Measurements from ENCODE around the gene PRDM16. TPM values are rescaled to one million over a fixed set of nuclear protein-coding genes. Genes with fewer than 3 reads are reported as not detected.

PRDM16 gene
- total RNA-seq, 1 donor from 2014 or later, result 17.7 TPM

DNA sequence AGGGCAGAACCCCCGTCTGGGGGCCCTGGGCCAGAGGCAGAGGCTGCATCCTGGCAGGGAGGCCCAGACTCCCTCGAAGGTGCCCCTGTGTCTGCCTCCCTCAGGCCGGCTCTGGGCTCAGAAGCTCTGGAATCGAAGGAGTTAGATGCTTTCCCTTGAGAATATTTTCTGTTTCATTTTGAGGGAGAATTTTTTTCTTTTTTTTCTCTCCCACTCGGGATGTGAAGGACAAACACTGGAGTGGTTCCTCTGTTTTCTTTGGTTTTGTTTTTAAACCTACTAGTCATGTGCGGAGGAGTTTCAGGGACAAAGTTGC is 44.7 kb downstream of the PRDM16 start:
- DNase-seq (no peak), ATAC-seq (no peak)
- intact Hi-C loops (cut with micrococcal nuclease), result no loop called here

DNA sequence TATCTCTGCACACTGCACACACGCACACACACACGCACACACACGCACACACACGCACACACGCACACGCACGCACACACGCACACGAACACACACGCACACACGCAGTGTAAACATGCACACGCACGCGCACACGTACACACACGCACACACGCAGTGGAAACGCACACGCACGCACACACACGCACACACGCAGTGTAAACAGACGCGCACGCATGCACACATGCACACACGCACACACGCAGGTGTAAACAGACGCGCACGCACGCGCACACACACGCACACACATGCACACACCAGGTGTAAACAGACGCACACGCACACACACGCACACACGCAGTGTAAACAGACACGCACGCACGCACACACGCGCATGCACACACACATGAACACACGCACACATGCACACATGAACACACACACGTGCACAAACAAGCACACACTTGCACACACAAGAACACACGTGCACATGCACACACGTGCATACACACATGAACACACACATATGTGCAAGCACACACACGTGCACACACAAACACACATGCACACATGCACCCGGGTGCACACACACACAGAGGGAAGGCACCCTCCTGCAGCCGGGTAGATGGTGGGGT is 45.2 kb downstream of the PRDM16 start:
- intact Hi-C loops (cut with micrococcal nuclease), result no loop called here

DNA sequence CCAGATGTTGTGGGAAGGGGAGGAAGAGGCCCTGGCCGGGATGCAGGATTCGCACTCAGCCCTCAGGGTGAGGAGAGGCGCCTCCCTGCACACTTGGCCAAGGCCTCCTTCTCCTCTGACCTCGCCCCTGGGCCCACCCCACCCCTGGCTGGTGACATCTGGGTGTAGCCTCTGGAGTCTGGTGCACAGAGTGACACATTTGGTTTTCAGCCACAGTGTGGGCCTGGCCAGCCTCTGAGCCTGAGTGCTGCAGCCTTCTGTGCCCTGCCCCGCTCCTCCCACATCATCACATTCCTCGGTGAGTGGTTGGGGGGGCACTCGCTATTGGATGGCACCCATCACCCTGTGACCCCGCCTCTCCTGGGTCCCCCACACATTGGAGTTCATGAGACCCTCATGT is 45.8 kb downstream of the PRDM16 start:
- DNase-seq, result no peak
- ATAC-seq, result peak; percentile 31
- intact Hi-C loops (cut with micrococcal nuclease), result no loop called here

More for the DNA sequence above, 45.2 kb downstream of the PRDM16 start:
- ATAC-seq (no peak), DNase-seq (no peak)

DNA sequence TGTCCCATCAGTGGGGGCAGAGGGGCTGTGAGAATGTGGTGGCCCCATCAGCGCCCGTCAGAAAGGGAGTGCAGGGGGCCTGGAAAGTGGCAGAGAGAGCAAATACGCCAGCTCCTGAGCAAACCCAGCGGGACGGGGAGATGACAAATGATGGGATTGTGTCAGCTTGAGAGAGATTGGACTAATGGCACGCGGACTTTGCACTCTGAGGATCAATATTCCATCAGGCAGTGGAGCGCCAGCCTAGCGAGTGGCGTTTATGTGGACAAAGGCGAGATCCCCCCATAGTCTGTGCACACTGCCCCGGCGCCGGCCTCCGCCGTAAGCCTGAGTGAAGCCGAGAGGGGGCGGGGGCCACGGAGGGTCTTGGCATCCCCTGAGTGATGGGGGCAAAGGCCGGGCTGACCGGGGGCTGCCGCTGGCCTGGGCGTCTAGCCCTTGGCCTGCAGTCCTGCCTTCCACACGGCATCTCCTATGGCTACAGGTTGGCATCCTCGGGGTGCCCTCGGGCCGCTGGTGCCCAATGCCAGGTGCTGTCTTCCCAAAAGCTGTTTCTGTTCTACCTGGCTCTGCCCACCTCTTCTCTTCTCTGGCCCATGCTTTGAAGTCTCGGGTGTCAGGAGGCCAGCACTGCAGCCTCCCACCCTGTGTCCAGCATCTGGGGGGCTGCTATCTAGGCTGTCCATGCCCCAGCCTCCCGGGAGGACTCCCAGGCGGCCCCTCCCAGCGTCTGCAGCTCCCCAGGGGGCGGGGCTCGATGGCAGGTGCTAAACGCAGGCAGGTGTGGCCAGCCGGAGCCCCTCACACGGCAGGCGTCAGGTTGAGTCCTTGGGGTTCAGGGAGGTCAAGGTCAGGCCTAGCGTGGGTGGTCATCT is 46.5 kb downstream of the PRDM16 start:
- ATAC-seq (no peak), DNase-seq (no peak)
- intact Hi-C loops (cut with micrococcal nuclease), result no loop called here

DNA sequence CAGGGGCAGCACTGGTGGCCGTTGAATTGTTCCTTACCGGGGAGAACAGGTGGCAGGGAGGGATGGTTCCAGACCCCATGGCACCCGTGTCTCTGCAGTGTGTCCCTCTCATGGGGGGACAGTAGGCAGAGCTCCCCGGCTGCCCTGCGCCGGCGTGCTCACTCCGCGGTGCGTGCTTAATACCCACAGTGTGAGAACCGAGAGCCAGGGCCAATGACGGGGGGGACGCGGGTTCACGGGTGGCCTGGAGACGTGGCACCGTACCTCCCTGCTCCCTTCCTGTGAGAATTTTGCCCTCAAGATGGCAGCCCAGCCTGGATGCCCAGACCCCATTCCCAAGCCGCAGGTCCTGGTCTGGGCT is 47.1 kb downstream of the PRDM16 start:
- no peak for DNase-seq
- intact Hi-C loops (cut with micrococcal nuclease), result no loop called here
- ATAC-seq, result no peak

DNA sequence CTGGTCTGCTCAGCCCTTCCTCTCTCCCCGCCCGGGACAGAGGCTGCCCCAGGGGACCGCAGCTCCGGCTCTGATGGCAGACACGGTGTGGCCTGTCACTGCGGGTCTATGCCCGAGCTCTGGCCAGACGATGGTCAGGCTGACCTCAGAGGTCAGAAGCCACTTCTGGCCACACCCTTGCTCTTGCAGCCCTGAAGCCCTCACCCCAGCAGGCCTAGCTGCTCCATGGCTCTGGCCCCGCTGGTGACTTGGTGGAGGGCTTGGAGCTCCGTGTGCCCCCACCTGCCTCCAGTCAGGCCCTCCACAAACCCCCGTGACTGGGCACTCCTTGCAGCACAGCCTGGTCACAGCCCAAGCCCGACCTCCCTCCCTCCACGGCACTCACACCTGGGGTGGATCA is 47.6 kb downstream of the PRDM16 start:
- no peak for DNase-seq
- no peak for ATAC-seq
- intact Hi-C loops (cut with micrococcal nuclease), result no loop called here

DNA sequence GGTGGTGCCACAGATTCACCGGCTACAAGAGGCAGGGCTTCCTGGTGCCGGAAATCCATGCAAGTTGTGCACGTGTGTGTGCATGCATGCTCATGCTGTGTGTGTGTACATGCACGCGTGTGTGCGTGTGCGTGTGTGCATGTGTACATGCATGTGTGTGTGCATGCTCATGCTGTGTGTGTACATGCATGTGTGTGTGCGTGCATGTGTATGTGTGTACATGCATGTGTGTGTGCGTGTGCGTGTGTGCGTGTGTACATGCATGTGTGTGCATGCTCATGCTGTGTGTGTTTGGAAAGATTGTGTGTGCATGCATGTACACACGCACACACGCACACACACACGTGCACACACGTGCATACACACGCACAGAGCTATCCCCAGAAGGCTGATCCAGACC is 48.9 kb downstream of the PRDM16 start:
- DNase-seq, result no peak
- ATAC-seq, result no peak
- intact Hi-C loops (cut with micrococcal nuclease), result no loop called here

DNA sequence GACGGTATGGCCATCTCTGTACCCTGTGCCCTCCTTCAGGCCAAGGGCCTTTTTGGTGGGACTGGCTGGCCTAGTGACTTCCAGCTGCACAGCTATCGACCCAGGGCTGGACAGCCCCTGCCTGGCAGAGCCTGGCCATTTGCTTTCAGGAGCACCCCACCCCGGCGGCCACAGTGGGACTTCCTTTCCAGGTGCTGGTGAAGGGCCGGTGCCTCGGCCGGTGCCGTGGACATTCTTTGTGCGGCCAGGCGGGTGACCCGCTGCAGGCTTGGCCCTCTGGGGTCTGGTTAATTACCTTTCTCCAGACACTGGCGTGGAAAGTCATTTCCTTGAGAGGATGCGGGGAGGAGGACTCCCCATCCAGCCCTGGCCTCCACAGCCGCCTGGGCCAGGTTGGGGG is 50.1 kb downstream of the PRDM16 start:
- intact Hi-C loops (cut with micrococcal nuclease), result no loop called here
- DNase-seq (no peak), ATAC-seq (no peak)

DNA sequence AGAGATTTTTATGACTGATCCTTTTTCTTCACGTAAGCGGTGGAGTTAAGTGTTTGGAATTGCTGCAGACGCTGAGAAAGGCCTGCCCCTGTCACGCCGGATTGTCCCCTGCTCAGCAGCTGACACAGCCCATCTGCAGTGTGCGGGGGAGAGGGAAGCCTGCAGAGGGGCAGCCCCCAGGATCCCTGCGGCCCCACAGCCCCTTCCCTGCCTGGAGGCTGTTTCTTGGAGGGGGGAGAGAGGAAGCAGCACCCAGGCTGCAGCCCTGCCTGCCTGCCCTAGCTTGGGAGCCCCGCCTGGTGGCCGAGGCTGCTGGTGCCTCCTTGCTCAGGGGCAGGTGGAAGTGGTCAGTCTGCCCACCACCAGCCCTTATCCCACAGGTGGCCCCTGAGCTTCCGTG is 50.7 kb downstream of the PRDM16 start:
- ATAC-seq (no peak), DNase-seq (no peak)
- intact Hi-C loops (cut with micrococcal nuclease), result no loop called here

DNA sequence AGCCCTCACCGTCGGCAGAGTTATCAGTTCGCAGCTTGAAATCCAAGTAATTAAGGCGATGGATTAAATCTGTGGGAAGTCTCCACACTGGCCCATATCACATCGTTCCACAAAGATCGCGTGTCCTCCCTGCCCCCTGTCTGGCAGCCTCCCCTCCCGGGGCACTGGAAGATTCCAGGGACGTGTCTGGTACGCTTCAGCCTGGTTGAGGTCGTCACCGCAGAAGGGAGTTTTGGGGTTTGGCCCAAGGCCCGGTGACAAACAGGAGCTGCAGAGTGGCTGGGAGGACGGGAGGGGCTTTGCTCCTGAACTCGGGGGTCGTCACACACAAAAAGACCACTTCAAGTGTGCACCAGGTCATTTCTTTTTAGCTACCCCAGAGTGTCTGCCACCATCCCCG is 51.1 kb downstream of the PRDM16 start:
- DNase-seq, result peak; percentile 53
- peak; percentile 61 for ATAC-seq
- intact Hi-C loops (cut with micrococcal nuclease), result no loop called here

DNA sequence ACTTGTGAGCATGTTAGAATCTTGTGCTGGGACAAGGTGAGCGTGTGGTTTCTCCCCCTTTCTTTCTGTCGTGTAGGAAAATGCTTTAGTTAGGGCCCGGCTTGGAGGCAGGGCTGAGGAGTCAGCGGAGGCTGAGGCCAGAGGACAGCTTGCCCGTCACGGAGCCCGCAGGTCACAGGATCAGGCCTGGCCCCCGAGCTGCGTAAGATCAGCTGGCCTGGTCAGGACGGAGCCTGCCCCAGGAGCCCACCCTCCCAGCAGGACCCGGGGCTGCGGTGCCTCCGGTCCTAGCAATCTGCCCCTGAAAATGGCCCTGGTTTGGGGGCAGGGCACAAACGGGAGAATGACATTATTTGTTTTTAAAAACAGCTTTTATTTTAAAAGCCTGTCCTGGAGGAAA is 52.0 kb downstream of the PRDM16 start:
- ATAC-seq (no peak), DNase-seq (no peak)
- intact Hi-C loops (cut with micrococcal nuclease), result no loop called here

DNA sequence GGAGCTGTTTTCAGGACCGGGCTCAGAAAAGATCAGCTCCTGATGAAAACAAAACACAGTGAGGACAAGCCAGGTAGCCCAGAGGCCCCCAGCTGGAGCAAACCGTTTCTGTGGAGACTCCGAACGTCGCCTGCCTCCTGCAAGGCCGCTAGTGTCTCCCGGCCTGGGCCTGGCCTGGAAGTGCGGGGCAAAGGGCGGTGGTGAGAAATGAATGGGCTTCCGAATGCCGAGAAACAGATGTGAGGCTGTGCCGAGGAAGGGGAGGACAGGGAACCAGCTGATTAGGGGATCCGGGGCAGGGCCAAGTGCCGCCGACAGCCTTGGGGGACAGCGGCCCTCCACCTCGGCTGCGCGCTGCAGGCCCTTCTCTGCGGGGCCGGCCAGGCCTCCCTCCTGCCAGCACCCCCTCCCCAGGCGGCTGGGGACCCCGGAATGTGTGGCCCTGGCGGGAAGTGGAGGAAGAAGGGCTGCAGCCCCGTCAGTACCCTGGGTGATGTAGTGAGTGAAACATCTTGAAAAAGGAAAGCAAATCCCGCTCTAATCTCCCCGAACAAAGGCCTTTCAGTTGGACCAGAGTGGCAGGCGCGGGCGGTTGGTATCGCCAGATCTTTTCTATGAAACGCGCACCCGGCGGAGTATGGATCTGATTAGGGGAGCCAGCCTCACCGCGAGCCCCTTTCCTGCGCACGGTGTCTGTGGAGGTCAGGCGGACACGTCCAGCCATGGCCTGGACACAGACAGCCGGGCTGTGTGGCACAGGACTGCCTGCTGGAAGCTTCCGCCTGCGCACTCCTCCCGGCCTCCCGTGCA is 52.6 kb downstream of the PRDM16 start:
- ATAC-seq (no peak), DNase-seq (no peak)
- intact Hi-C loops (cut with micrococcal nuclease), result no loop called here

DNA sequence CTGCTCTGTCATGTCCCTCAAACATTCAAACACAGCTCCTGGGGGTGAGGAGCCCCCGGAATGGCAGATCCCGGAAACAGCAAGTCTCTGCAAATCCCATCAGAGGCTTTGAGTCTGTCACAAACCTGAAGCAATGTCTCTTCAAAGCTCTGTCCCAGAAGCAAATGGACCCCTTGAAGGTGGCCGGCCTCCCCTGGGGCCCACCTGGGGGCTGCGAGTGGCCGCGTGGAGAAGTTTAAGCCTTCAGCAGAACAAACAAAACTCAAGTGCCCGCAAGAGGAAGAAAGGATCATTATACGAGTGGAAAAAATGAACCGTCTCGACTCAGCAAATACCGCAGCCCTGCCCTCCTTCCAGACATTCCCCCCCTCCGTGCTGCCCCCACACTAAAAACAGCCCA is 53.3 kb downstream of the PRDM16 start:
- intact Hi-C loops (cut with micrococcal nuclease), result no loop called here
- no peak for DNase-seq
- ATAC-seq, result no peak

DNA sequence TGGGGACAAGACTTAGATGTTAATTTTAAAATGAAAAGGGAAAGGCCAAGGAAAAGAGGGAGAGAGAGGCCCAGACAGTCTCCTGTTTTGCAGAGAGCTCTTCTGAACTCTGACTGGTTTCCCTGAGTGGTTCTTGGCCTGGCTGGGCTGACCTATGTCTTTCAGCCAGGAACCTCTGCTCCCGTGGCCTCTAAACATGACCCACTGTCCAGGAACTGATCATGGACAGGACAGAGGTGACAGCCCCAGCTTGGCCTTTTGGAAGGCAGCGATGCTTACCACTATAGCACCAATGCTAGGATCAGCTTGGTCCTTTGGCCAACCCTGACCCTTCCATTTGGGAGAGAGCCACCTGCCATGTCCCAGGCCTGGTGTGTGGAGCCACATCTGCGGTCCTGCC is 55.2 kb downstream of the PRDM16 start:
- no peak for ATAC-seq
- intact Hi-C loops (cut with micrococcal nuclease), result no loop called here
- DNase-seq, result no peak

DNA sequence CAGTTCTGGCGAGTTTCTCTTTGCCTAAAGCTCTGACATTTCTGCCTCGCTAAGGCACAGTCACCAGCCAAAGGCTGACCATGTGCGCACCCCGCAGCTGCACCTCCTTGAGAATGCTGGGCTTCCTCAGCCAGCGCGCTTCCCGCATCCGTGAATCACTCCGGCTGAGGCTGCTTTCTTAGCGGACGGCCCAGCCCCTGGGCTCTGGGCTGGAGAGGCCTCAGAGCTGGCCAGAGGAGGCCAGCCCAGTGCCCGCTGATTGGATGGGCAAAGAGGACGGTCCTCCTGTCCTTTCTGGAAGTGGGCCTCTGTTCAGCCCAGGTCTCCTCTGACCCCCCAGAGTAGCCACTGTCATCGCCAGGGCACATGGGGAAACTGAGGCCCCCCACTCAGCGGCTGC is 56.1 kb downstream of the PRDM16 start:
- ATAC-seq (no peak), DNase-seq (no peak)
- intact Hi-C loops (cut with micrococcal nuclease), result no loop called here

DNA sequence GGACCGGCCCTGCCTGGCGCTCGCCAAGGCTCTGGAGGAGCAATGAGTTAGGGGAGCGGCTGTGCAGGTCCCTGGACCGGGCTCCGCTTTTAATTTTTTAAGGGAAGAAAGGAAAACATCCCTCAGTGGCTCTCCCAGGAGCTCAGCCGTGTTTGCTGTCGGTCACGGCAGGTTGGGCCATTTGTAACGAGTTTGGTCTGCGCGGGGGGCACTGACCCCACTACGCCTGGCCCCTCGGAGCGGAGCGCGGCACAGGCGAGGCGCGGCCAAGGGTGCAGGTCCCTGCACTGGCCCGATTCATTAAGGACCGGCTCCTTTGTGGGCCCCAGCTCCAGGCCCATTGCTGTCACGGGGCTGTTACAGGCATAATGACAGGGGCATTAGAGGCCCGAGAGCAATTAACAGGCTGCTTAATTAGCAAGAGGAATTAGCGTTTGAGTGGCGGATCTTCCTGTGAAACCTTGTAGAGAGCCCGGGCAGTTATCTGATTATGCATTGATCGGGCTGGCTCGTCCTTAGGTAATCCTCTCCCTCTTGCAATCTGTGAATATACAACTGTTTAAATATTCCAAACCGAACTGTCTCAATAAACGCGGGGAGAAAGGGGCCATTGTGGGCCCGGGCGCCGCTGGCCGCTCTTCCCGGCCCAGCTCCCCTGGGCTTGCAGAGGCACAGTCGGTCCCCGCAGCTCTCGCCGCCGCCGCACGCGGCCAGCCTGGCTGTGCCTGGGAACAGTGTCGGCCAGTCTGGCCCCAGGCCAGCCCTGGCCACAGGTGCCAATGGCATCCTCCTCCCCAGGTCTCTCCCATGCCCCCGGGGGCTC is 56.8 kb downstream of the PRDM16 start:
- intact Hi-C loops (cut with micrococcal nuclease), result no loop called here
- DNase-seq (peak; percentile 65), ATAC-seq (peak; percentile 40)

DNA sequence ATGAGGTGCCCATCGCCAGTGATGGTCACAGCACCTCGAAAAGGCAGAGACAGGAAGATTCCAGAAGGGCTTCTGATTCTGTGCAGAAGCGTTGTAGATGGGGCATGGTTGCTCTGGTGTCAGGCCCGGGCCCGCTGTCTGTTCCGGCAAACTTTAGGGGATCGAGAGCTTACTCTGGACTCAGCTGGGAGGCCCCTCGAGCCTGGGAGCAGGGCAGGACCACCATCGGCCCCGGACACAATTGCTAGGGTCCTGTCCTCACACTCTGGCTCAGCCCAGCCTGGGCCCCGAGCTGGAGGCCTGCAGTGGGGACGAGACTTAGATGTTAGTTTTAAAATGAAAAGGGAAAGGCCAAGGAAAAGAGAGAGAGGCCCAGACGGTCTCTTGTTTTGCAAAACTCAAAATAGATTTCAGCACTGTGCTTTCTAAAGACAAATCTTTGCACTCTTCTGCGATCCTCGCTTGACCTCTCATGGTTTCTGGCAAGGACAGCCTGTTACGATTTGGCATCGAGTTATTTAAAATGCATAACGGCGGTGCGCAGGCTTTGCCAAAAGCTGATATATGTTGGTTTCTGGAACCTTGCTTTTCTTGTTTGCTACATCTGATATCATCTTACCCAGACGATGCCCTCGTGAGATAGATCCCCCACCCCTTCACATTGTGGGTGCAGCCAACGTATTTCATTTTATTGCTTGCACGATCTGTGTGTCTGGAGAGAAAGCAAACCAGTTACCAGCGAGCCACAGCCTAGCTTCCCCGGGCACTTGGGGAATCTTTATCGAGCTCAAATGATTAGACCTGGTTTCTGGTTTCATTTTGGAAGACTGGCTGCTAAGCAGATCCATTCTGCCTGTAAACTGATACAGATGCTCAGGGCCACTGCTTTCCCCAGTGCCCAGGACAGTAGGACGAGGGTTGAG is 58.0 kb downstream of the PRDM16 start:
- intact Hi-C loops (cut with micrococcal nuclease), result no loop called here
- DNase-seq (no peak), ATAC-seq (peak; percentile 66)

DNA sequence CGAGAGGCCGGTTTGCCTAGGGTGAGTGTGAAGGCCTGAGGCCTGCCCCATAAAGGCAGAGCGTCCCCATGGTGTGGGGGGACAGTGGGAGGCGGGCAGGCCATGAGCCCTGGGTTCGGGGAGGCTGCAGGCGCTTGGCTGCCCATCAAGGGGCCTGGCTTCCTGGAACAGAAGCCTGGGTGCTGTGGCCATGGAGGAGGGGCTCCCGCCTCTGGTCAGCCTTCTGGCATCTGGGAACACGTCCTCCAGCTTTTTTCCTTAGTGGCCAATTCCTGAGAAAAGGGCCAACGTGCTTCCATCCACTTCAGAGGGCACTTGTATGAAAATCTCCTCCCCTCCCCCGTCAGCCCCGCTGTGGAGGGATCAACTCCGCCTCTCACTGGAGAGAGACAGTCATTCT is 58.7 kb downstream of the PRDM16 start:
- ATAC-seq (peak; percentile 36), DNase-seq (no peak)
- intact Hi-C loops (cut with micrococcal nuclease), result no loop called here

All from left ventricle myocardium superior (tissue), 1 donor.